ENCODE measurements around the gene SCCPDH.

- TF ChIP-seq CTCF (IDR thresholded peaks at IDR 0.05; ENCODE audit: low read length) (no peak), EZH2 (IDR thresholded peaks at IDR 0.05; ENCODE audit: borderline replicate concordance, low read length) (no peak)
These were observed 44.0 kb upstream of the SCCPDH start for GRCh38 chr1:246680190-246680589.
